SK-N-SH (cell line): Measurements from ENCODE around the gene ITGB5. TPM values are rescaled to one million over a fixed set of nuclear protein-coding genes. Genes with fewer than 3 reads are reported as not detected.

Source experiments
- CTCF ChIA-PET: fragments of 300-600, 350-600 bp; formaldehyde crosslinking; extraction: SDS; loops from one replicate; lab custom pipeline; 2021; lab: Yijun Ruan, JAX
- POLR2A ChIA-PET: fragments of 350-600 bp; sonication (Branson Sonifier 250); formaldehyde crosslinking; extraction: SDS; loops from one replicate; lab custom pipeline; 2020; ENCODE audit warnings: antibody characterized with exemption, inconsistent platforms; lab: Yijun Ruan, JAX
- DNase-seq: peaks from one replicate; pipeline ENCODE4 v3.0.0; 2012
- H2AFZ ChIP-seq: fragments of 200-600 bp; sonication (generic); 2 replicates; pipeline ENCODE4 v1.8.1; 2016; ENCODE audit warnings: antibody characterized with exemption, mild to moderate bottlenecking, low read depth
- H3F3A ChIP-seq: fragments of 200-600 bp; sonication (generic); replicated peaks from 2 replicates; pipeline ENCODE3; 2016; ENCODE audit warnings: antibody characterized with exemption, mild to moderate bottlenecking; ENCODE audit not compliant: insufficient read depth
- H3K27ac ChIP-seq, 2 experiments: fragments of 200-500 bp in 1 of 2; fragments of 200-600 bp in 1 of 2; sonication (Bioruptor generic) in 1 of 2; sonication (generic), shearing (Covaris generic) in 1 of 2; 2 replicates each; pipeline versions ENCODE4 v1.5.1 to v1.6.1; 2014 to 2016; ENCODE audit warnings: low read depth in 2 of 2, inconsistent platforms in 1 of 2, low read length in 1 of 2, mild to moderate bottlenecking in 1 of 2, mixed read lengths in 1 of 2
- H3K27me3 ChIP-seq: fragments of 200-600 bp; sonication (generic), shearing (Covaris generic); 2 replicates; pipeline ENCODE4 v1.6.1; 2016; ENCODE audit warnings: mixed run types; ENCODE audit not compliant: insufficient read depth
- H3K36me3 ChIP-seq, 2 experiments: fragments of 200-500 bp in 1 of 2; fragments of 200-600 bp in 1 of 2; sonication (Bioruptor generic) in 1 of 2; sonication (generic) in 1 of 2; replicated peaks in 1 of 2; 2 replicates each; pipeline versions ENCODE3 to v1.5.1; 2014 to 2016; ENCODE audit warnings: low read length in 1 of 2, mild to moderate bottlenecking in 1 of 2; ENCODE audit not compliant: insufficient read depth in 2 of 2, control insufficient read depth in 1 of 2
- H3K4me1 ChIP-seq, 2 experiments: fragments of 200-500 bp in 1 of 2; fragments of 200-600 bp in 1 of 2; sonication (Bioruptor generic) in 1 of 2; sonication (generic), shearing (Covaris generic) in 1 of 2; 2 replicates each; pipeline versions ENCODE4 v1.5.1 to v1.6.1; 2014 to 2016; ENCODE audit warnings: low read depth in 1 of 2, low read length in 1 of 2, mixed run types in 1 of 2; ENCODE audit not compliant: insufficient read depth in 2 of 2, control insufficient read depth in 1 of 2
- H3K4me2 ChIP-seq: fragments of 200-600 bp; sonication (generic), shearing (Covaris generic); 2 replicates; pipeline ENCODE4 v1.6.1; 2017; ENCODE audit warnings: mixed run types
- H3K4me3 ChIP-seq, 2 experiments: fragments of 200-500 bp in 1 of 2; fragments of 200-600 bp in 1 of 2; sonication (Bioruptor generic) in 1 of 2; sonication (generic), shearing (Covaris generic) in 1 of 2; 2 replicates each; pipeline versions ENCODE4 v1.5.1 to v1.8.1; 2014 to 2016; ENCODE audit warnings: low read depth in 2 of 2, inconsistent platforms in 1 of 2, low read length in 1 of 2, mild to moderate bottlenecking in 1 of 2, mixed read lengths in 1 of 2, moderate library complexity in 1 of 2
- H3K79me2 ChIP-seq: fragments of 200-600 bp; sonication (generic); 2 replicates; pipeline ENCODE4 v1.8.1; 2017; ENCODE audit warnings: mild to moderate bottlenecking; ENCODE audit not compliant: insufficient read depth
- H3K9ac ChIP-seq: fragments of 200-600 bp; sonication (generic); 2 replicates; pipeline ENCODE4 v1.6.1; 2017; ENCODE audit warnings: mixed run types
- H3K9me2 ChIP-seq: fragments of 200-600 bp; sonication (generic); 2 replicates; pipeline ENCODE4 v1.6.1; 2017; ENCODE audit warnings: mixed run types
- H3K9me3 ChIP-seq: fragments of 200-600 bp; sonication (generic); 2 replicates; pipeline ENCODE4 v1.6.1; 2017; ENCODE audit warnings: mixed run types, mild to moderate bottlenecking, moderate library complexity
- H4K20me1 ChIP-seq: fragments of 200-600 bp; sonication (generic); 2 replicates; pipeline ENCODE4 v1.6.1; 2017; ENCODE audit warnings: mild to moderate bottlenecking, mixed run types; ENCODE audit not compliant: insufficient read depth
- EP300 ChIP-seq, 2 experiments: IDR thresholded peaks; 2 replicates each; pipeline versions ENCODE4 v1.4.0 to v1.6.1; 2012; ENCODE audit warnings: borderline replicate concordance in 1 of 2, low read depth in 1 of 2, low read length in 1 of 2
- FOSL2 ChIP-seq: IDR thresholded peaks from 2 replicates; pipeline ENCODE4 v1.4.0; 2012; ENCODE audit warnings: low read depth, mild to moderate bottlenecking, moderate library complexity, borderline replicate concordance
- FOXJ3 ChIP-seq: sonication (generic); formaldehyde crosslinking; IDR thresholded peaks from 2 replicates; pipeline ENCODE4 v1.5.1; 2020; ENCODE audit warnings: mild to moderate bottlenecking, missing genetic modification reagents
- FOXM1 ChIP-seq: IDR thresholded peaks from 2 replicates; pipeline ENCODE4 v1.4.0; 2012; ENCODE audit warnings: low read depth, mild to moderate bottlenecking
- GATA2 ChIP-seq: sonication (generic); formaldehyde crosslinking; IDR thresholded peaks from 2 replicates; pipeline ENCODE4 v1.5.0; 2020; ENCODE audit warnings: mild to moderate bottlenecking, missing genetic modification reagents
- JUND ChIP-seq: IDR thresholded peaks from 2 replicates; pipeline ENCODE4 v1.4.0; 2012
- NFIC ChIP-seq: IDR thresholded peaks from 2 replicates; pipeline ENCODE4 v1.4.0; 2012; ENCODE audit warnings: borderline replicate concordance
- RFX5 ChIP-seq: IDR thresholded peaks from 2 replicates; pipeline ENCODE4 v1.6.1; 2012; ENCODE audit warnings: mild to moderate bottlenecking, improper control_type of control experiment, low read length
- SMC3 ChIP-seq: IDR thresholded peaks from 2 replicates; pipeline ENCODE4 v1.6.1; 2012; ENCODE audit warnings: low read depth, low read length, improper control_type of control experiment
- TCF12 ChIP-seq: IDR thresholded peaks from 2 replicates; pipeline ENCODE4 v1.4.0; 2012
- TEAD4 ChIP-seq: IDR thresholded peaks from 2 replicates; pipeline ENCODE4 v1.4.0; 2012; ENCODE audit warnings: mild to moderate bottlenecking, borderline replicate concordance; ENCODE audit not compliant: insufficient read depth
- YY1 ChIP-seq: IDR thresholded peaks from 2 replicates; pipeline ENCODE4 v1.4.0; 2012; ENCODE audit warnings: low read depth, mild to moderate bottlenecking
- WGBS: methylation state at CpG from one replicate; pipeline ENCODE4 v1.1.6; 2017; ENCODE audit warnings: low lambda C conversion rate; 5-methylcytosine and 5-hydroxymethylcytosine counted together
- polyA plus RNA-seq, 3 experiments: library from polyadenylated mRNA; depleted of rRNA; stranded (reverse); fragments of >200 nt; gene quantifications; 2 replicates each; pipeline ENCODE4 v1.2.3, GENCODE V29; 2012
- TF ChIP-seq, protein P1 (sequence below): fragments of 200-600 bp; sonication (generic); IDR thresholded peaks from 2 replicates; pipeline ENCODE4 v1.6.1; 2017; ENCODE audit warnings: antibody characterized with exemption, mild to moderate bottlenecking, moderate library complexity
- TF ChIP-seq, protein P2 (sequence below): IDR thresholded peaks from 2 replicates; pipeline ENCODE4 v1.4.0; 2012; ENCODE audit warnings: low read depth, borderline replicate concordance
- TF ChIP-seq, protein P3 (sequence below): IDR thresholded peaks from 2 replicates; pipeline ENCODE4 v1.4.0; 2012; ENCODE audit warnings: low read depth, borderline replicate concordance
- TF ChIP-seq, protein P4 (sequence below): IDR thresholded peaks from 2 replicates; pipeline ENCODE4 v1.4.0; 2012; ENCODE audit warnings: low read depth
- TF ChIP-seq, protein P5 (sequence below): IDR thresholded peaks from 2 replicates; pipeline ENCODE4 v1.6.1; 2012; ENCODE audit warnings: mild to moderate bottlenecking, low read depth, low read length, moderate library complexity

The ITGB5 gene
- polyA plus RNA-seq, 1 of the 3 experiments (the other 2 are of a cell fraction), result 481 TPM

DNA sequence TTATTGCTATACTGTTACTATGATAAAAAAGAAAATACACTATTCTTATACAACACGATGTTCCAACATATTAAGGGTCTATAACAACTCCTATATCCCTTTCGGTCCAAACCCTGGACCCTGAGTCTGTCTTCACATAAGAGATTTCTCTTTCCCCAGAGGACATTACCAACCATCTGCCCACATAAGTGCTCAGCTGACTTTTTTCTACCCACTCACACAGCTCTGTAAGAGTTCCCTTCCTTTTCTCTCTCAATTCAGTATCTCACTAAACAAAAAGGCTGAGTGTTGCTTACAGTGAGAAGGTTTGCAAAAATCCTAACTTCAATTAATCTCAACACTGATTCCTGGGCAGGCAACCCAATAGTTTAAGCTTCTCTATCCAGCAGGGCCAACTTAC is 30.5 kb downstream of the ITGB5 start (continued):
- no peak for TF ChIP-seq TEAD4
- TF ChIP-seq, protein P1, sequence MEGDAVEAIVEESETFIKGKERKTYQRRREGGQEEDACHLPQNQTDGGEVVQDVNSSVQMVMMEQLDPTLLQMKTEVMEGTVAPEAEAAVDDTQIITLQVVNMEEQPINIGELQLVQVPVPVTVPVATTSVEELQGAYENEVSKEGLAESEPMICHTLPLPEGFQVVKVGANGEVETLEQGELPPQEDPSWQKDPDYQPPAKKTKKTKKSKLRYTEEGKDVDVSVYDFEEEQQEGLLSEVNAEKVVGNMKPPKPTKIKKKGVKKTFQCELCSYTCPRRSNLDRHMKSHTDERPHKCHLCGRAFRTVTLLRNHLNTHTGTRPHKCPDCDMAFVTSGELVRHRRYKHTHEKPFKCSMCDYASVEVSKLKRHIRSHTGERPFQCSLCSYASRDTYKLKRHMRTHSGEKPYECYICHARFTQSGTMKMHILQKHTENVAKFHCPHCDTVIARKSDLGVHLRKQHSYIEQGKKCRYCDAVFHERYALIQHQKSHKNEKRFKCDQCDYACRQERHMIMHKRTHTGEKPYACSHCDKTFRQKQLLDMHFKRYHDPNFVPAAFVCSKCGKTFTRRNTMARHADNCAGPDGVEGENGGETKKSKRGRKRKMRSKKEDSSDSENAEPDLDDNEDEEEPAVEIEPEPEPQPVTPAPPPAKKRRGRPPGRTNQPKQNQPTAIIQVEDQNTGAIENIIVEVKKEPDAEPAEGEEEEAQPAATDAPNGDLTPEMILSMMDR, result no peak
- TF ChIP-seq, protein P2, sequence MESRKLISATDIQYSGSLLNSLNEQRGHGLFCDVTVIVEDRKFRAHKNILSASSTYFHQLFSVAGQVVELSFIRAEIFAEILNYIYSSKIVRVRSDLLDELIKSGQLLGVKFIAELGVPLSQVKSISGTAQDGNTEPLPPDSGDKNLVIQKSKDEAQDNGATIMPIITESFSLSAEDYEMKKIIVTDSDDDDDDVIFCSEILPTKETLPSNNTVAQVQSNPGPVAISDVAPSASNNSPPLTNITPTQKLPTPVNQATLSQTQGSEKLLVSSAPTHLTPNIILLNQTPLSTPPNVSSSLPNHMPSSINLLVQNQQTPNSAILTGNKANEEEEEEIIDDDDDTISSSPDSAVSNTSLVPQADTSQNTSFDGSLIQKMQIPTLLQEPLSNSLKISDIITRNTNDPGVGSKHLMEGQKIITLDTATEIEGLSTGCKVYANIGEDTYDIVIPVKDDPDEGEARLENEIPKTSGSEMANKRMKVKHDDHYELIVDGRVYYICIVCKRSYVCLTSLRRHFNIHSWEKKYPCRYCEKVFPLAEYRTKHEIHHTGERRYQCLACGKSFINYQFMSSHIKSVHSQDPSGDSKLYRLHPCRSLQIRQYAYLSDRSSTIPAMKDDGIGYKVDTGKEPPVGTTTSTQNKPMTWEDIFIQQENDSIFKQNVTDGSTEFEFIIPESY, result no peak

DNA sequence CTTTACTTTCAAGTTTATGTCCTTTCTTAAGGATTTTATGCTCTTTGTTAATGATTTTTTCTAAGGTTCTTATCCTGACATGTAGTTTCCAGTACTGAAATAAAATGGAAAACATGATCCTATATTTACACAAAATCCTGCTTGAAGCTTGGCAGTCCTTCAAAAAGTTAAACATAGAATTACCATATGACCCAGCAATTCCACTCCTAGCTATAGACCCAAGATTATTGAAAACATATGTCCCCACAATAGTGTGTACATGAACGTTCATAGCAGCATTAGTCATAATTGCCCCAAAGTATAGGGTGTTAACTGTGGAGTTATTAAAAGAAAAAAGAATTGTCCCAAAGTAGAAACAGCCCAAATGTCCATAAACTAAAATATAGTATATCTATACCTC is 33.2 kb downstream of the ITGB5 start:
- no peaks in the 10 kb centered on the region for H3K9me2 ChIP-seq
- H3K4me1 ChIP-seq, result peaks cover 28 to 48% of the 10 kb centered on the region in 2 experiments

More for the DNA sequence above, 33.2 kb downstream of the ITGB5 start:
- no peak overlapping the region for H3K9ac ChIP-seq
- H3K9me3 ChIP-seq, result no peaks in the 10 kb centered on the region
- H3K36me3 ChIP-seq, result peaks cover 37 to 40% of the 10 kb centered on the region in 2 experiments
- H3K27me3 ChIP-seq, result no peaks in the 10 kb centered on the region
- H3K4me3 ChIP-seq, result no peak overlapping the region
- peaks cover 77% of the 10 kb centered on the region for H3K79me2 ChIP-seq
- H2AFZ ChIP-seq, result no peak overlapping the region
- no peaks in the 10 kb centered on the region for H4K20me1 ChIP-seq
- DNase-seq, result no peak
- ChIA-PET CTCF (interaction anchor here (0.9 to 1.1 kb wide), 3 partner anchors 9 to 47 kb away, joined by 3 to 5 read pairs (median 5); no protein-coding TSS in a partner anchor), POLR2A (no interaction called here)
- TF ChIP-seq YY1 (no peak), TCF12 (peak; percentile 88), NFIC (peak; percentile 34; the same call in 1 of the 2 replicates), SMC3 (no peak), GATA2 (CRISPR knock-in tag) (no peak), EP300 (IDR thresholded peaks at IDR 0.05; ENCODE audit: borderline replicate concordance in 1 of 2, low read depth in 1 of 2, low read length in 1 of 2) (0 out of 4 replicates have a peak, but pooled peaks of 1 of the 2 experiments have one; percentile 10), FOXM1 (no peak), TEAD4 (no peak), FOXJ3 (CRISPR knock-in tag) (no peak), RFX5 (no peak), JUND (peak; percentile 25; the same call in 1 of the 2 replicates), FOSL2 (0 out of 2 replicates have a peak, but pooled peaks have one; percentile 12)
- TF ChIP-seq, protein P2, result no peak
- TF ChIP-seq, protein P3, sequence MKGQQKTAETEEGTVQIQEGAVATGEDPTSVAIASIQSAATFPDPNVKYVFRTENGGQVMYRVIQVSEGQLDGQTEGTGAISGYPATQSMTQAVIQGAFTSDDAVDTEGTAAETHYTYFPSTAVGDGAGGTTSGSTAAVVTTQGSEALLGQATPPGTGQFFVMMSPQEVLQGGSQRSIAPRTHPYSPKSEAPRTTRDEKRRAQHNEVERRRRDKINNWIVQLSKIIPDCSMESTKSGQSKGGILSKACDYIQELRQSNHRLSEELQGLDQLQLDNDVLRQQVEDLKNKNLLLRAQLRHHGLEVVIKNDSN, result no peak
- TF ChIP-seq, protein P4, sequence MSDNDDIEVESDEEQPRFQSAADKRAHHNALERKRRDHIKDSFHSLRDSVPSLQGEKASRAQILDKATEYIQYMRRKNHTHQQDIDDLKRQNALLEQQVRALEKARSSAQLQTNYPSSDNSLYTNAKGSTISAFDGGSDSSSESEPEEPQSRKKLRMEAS, result no peak
- TF ChIP-seq, protein P5, sequence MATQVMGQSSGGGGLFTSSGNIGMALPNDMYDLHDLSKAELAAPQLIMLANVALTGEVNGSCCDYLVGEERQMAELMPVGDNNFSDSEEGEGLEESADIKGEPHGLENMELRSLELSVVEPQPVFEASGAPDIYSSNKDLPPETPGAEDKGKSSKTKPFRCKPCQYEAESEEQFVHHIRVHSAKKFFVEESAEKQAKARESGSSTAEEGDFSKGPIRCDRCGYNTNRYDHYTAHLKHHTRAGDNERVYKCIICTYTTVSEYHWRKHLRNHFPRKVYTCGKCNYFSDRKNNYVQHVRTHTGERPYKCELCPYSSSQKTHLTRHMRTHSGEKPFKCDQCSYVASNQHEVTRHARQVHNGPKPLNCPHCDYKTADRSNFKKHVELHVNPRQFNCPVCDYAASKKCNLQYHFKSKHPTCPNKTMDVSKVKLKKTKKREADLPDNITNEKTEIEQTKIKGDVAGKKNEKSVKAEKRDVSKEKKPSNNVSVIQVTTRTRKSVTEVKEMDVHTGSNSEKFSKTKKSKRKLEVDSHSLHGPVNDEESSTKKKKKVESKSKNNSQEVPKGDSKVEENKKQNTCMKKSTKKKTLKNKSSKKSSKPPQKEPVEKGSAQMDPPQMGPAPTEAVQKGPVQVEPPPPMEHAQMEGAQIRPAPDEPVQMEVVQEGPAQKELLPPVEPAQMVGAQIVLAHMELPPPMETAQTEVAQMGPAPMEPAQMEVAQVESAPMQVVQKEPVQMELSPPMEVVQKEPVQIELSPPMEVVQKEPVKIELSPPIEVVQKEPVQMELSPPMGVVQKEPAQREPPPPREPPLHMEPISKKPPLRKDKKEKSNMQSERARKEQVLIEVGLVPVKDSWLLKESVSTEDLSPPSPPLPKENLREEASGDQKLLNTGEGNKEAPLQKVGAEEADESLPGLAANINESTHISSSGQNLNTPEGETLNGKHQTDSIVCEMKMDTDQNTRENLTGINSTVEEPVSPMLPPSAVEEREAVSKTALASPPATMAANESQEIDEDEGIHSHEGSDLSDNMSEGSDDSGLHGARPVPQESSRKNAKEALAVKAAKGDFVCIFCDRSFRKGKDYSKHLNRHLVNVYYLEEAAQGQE, result no peak
- 18% methylated on average over 1 of the region's 1 CpG for WGBS
- H3K4me2 ChIP-seq, result no peak overlapping the region
- peak overlapping the region; percentile 47 to 48; a peak in 3 of 4 replicates for H3K27ac ChIP-seq
- H3F3A ChIP-seq, result peaks cover 6% of the 10 kb centered on the region
